Activated CD8-positive, alpha-beta memory T cell treated with anti-CD3 and anti-CD28 coated beads, Interleukin-2, amount 50 U/mL, for 1 hour (primary cell): ENCODE data around the gene HSDL1.
"Not testable (repeated sequence)": the region's sequence is repeated elsewhere in the genome, so short reads cannot be mapped to it uniquely, and the experiment has no call there.

ENCODE experiments used
- DNase-seq: peaks from one replicate; pipeline ENCODE4 v3.0.0-alpha.2; 2020; ENCODE audit errors: extremely low read depth

HSDL1 gene

DNA sequence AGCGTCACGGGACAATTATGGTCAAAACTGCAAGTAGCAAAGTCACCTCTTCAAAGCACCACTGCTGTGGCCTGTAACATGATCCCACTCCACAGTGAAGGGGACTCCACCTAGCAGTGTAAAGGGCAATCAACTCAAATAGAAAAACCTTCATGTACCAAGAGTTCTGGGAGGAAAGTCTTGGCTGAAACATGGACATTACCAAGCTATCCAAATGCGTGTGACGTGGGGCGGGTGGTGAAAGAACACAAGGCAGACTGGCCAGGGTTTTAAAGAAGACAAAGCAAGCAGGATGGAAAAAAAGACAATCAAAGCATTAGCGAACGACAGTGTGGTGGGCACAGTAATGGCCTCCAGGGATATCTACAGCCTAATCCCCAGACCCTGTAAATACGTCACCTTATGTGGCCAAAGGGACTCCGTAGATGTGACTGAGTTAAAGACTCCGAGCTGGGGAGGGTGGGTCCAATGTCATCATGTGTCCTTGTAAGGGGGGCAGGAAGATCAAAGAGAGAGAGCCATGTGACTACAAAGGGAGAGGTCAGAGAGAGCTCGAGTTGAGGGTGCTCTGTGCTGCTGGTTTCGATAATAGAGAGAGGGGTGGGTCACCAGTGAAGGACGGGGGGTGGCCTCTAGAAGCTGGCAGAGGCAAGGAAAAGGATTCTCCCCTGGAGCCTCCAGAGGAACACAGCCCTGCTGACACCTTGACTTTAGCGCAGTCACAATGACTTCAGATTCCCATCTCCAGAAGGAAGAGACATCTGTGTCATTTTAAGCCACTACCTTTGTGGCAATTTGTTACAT is 6.0 kb downstream of the HSDL1 start:
- DNase-seq, result no peak

DNA sequence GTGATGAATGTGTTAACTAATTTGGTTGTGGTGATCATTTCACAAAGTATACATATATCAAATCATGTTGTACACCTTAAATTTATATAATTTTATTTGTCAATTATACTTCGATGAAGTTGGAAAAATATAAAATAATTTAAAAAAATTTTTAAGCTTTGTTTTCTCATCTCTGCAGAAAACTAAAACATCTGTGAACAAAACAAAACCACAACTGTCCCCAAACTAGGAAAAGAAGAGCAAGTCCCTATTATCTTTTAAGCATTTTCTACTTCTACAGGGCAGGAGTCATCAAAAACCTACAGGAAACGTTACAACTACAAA is 6.5 kb downstream of the HSDL1 start:
- DNase-seq, result no peak

GRCh38 chr16:84137769-84138357 is 7.1 kb downstream of the HSDL1 start:
- DNase-seq, result no peak

GRCh38 chr16:84137287-84137686 is 7.7 kb downstream of the HSDL1 start:
- DNase-seq, result no peak

GRCh38 chr16:84136331-84137125 is 8.4 kb downstream of the HSDL1 start:
- no peak for DNase-seq

- no peak for DNase-seq
Observed at GRCh38 chr16:84132527-84133285, 12.3 kb downstream of the HSDL1 start.

GRCh38 chr16:84131117-84131516 is 13.9 kb downstream of the HSDL1 start:
- DNase-seq, result no peak

GRCh38 chr16:84124257-84125073 is 20.5 kb downstream of the HSDL1 start:
- DNase-seq, result no peak

- no peak for DNase-seq
Observed at GRCh38 chr16:84121007-84121406, 24.0 kb downstream of the HSDL1 start.

- DNase-seq, result no peak
Observed at GRCh38 chr16:84120023-84120422, 25.0 kb downstream of the HSDL1 start.

- no peak for DNase-seq
Observed at GRCh38 chr16:84119368-84119767, 25.6 kb downstream of the HSDL1 start.

DNA sequence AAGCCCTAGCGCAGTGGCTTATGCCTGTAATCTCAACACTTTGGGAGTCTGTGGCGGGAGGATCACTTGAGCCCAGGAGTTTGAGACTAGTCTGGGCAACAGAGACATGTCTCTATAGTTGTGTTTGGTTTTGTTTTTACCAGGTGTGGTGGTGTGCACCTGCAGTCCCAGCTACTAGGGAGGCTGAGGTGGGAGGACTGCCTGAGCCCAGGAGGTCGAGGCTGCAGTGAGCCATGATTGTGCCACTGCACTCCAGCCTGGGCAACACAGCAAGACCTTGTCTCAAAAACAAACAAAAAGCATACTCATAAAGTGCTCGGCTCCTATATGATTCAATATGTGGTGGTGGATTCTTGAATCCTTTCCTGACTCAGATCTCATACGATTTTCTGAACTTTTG is 26.7 kb downstream of the HSDL1 start:
- not testable (repeated sequence) for DNase-seq

DNA sequence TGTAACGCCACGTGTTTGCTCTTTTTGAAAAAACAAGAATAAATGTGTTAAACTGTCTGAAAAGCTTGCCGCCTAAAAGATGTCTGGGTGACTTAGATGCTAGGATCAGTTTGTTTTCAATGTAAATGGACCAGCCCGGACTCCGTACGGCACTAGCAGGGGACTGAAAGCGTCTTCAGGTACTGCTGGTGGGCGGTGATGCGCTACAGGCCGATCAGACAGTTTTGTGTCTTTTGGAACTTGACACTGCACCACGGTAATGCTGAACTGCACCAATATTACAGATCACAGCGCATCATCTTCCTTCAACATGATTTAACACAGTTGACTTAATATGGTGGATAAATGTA is 27.5 kb downstream of the HSDL1 start:
- no peak for DNase-seq

DNA sequence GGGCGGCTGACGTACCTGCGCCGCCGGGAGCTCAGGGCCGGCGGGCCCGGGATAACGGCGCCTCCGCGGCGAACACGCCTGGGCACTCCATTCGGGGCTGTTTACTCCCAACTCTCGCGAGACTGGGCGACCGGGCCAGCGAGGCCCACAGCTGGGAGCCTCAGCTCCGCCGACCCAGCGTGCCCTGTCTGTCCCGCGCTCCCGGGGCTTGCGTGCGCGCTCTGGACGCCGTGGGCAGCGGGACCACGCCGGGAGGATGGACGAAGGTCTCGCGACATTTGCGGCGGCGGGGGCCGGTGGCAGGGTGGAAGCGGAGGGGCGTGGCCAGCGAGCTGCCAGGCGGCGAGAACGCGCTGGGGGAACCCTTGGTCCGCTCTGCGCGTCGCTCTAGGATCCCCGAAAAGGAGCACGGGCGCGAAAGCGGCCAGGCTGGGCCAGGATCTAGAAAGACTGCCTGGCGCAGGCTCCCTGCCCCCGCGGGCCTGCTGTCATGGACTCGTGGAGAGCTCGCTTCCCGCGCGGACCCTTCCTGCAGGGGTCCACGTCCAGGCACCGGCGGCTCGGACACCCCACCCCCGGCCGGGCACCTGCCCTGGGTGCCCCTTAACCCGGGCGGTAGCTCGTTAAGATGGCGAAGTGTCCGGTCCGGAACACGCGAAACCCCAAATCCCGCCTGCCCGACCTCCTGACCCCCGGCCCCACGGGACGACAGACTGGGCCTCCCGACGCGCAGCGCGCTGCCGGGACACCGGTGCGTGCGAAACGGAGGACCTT is 28.1 kb downstream of the HSDL1 start, which contains the start of gene MBTPS1:
MBTPS1 (minus strand) TSS at position 223 of the 774 bp plus-strand sequence. CDS start 15,159 bp downstream, outside the sequence.
- peak; percentile 92 for DNase-seq

GRCh38 chr16:84115919-84116719 is 28.9 kb downstream of the HSDL1 start:
- peak; percentile 36 for DNase-seq

GRCh38 chr16:84111949-84112348 is 33.0 kb downstream of the HSDL1 start:
- not testable (repeated sequence) for DNase-seq

GRCh38 chr16:84111525-84111924 is 33.5 kb downstream of the HSDL1 start:
- no peak for DNase-seq

- DNase-seq, result no peak
Observed at GRCh38 chr16:84110527-84110926, 34.5 kb downstream of the HSDL1 start.

DNA sequence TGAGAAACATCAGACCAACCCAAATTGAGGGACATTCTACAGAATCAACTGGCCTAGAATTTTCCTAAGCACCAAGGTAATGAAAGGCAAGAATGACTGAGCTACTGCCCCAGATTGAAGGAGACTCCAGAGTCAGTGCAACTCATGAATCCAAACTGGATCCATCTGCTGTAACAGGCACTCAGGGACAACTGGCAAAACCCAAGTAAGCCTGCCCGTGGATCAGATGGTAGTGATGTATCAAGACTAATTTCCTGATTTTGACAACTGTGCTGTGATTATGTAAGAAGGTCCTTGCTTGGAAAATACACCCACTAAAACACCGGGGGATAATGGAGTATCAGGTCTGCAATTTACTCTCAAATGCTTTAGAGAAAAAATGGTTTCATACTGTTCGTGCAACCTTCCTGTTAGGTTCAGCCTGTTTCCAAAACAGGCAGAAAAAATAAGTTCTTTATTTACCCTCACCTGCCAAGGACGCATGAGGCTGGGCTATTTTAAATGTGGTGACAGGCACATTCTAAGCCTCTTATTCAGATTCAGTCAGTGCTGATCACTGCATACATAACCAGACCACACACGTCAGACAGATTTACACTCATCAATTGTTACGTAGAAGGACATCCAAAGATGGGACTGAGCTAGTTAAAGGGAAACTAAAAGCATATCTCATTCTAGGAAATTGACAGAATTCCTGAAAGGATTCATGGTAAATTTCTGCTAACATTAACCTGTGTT is 35.2 kb downstream of the HSDL1 start:
- no peak for DNase-seq
